Measurements from ENCODE around the gene THAP12.

THAP12 gene

GRCh38 chr11:76307396-76307795 lies 73.5 kb downstream of the THAP12 start:
- no peak for TF ChIP-seq CTCF (IDR thresholded peaks at IDR 0.05)
- Histone ChIP-seq H3K9ac (no peak overlapping the region), H3K27ac (no peak overlapping the region), H3K9me3 (ENCODE audit: control insufficient read depth, low read length) (no peaks in the 10 kb centered on the region), H3K79me2 (no peaks in the 10 kb centered on the region), H2AFZ (no peak overlapping the region), H3K36me3 (ENCODE audit: control insufficient read depth, insufficient read depth, low read length) (no peaks in the 10 kb centered on the region), H3K4me1 (no peaks in the 10 kb centered on the region), H3K4me3 (ENCODE audit: low read depth, low read length) (no peak overlapping the region), H3K27me3 (ENCODE audit: control insufficient read depth, insufficient read depth, low read length) (no peaks in the 10 kb centered on the region), H3K4me2 (ENCODE audit: low read length) (no peak overlapping the region)

GRCh38 chr11:76303399-76303798 lies 77.5 kb downstream of the THAP12 start:
- Histone ChIP-seq H3K4me2 (ENCODE audit: low read length) (no peak overlapping the region), H3K4me1 (no peaks in the 10 kb centered on the region), H3K27ac (no peak overlapping the region), H3K4me3 (ENCODE audit: low read depth, low read length) (no peak overlapping the region), H3K79me2 (no peaks in the 10 kb centered on the region), H3K9ac (no peak overlapping the region), H2AFZ (no peak overlapping the region), H3K9me3 (ENCODE audit: control insufficient read depth, low read length) (no peaks in the 10 kb centered on the region), H3K27me3 (ENCODE audit: control insufficient read depth, insufficient read depth, low read length) (no peaks in the 10 kb centered on the region), H3K36me3 (ENCODE audit: control insufficient read depth, insufficient read depth, low read length) (no peaks in the 10 kb centered on the region)
- TF ChIP-seq CTCF (IDR thresholded peaks at IDR 0.05) = no peak

GRCh38 chr11:76302996-76303395 lies 77.9 kb downstream of the THAP12 start:
- Histone ChIP-seq H3K4me1 (no peaks in the 10 kb centered on the region), H3K4me2 (ENCODE audit: low read length) (no peak overlapping the region), H3K27me3 (ENCODE audit: control insufficient read depth, insufficient read depth, low read length) (no peaks in the 10 kb centered on the region), H3K9ac (no peak overlapping the region), H2AFZ (no peak overlapping the region), H3K9me3 (ENCODE audit: control insufficient read depth, low read length) (no peaks in the 10 kb centered on the region), H3K27ac (no peak overlapping the region), H3K36me3 (ENCODE audit: control insufficient read depth, insufficient read depth, low read length) (no peaks in the 10 kb centered on the region), H3K79me2 (no peaks in the 10 kb centered on the region), H3K4me3 (ENCODE audit: low read depth, low read length) (no peak overlapping the region)
- TF ChIP-seq CTCF (IDR thresholded peaks at IDR 0.05) = no peak
